Heart left ventricle (tissue), 16 donors: ENCODE data around the gene MSRB3. TPM values are rescaled to one million over a fixed set of nuclear protein-coding genes. Genes with fewer than 3 reads are reported as not detected.
A peak's percentile ranks its signal among the peaks of the same experiment; 100 is the strongest.

Source experiments
- ATAC-seq, 4 donors: fragments of 200-7000 bp; cut with Tn5 transposase; one replicate each; pipeline ENCODE4 v1.9.1; 2020 to 2022; ENCODE audit warnings: moderate library complexity in 4 of 4, mild to moderate bottlenecking in 3 of 4, moderate number of reproducible peaks in 1 of 4
- DNase-seq, 5 donors: peaks; one replicate each; pipeline ENCODE4 v3.0.0-alpha.2; 2020
- H3K27ac ChIP-seq, 12 donors: fragments of 200-600 bp; sonication (generic) in 4 of 12; one replicate each; pipeline versions ENCODE4 v1.5.0 to v1.8.0; 2016 to 2022; ENCODE audit warnings: mild to moderate bottlenecking in 2 of 12
- H3K27me3 ChIP-seq, 9 donors: fragments of 200-600 bp; sonication (generic) in 2 of 9; one replicate each; pipeline versions ENCODE4 v1.5.1 to v1.8.0; 2016 to 2022; ENCODE audit warnings: mild to moderate bottlenecking in 3 of 9
- H3K36me3 ChIP-seq, 9 donors: fragments of 200-600 bp; sonication (generic) in 2 of 9; one replicate each; pipeline versions ENCODE4 v1.5.0 to v1.8.0; 2018 to 2022; ENCODE audit warnings: mild to moderate bottlenecking in 2 of 9
- H3K4me1 ChIP-seq, 12 donors: fragments of 200-600 bp; sonication (generic) in 4 of 12; one replicate each; pipeline versions ENCODE4 v1.5.0 to v1.8.0; 2016 to 2022; ENCODE audit warnings: mild to moderate bottlenecking in 3 of 12
- H3K4me3 ChIP-seq, 12 donors: fragments of 200-600 bp; sonication (generic) in 4 of 12; one replicate each; pipeline versions ENCODE4 v1.5.0 to v1.8.0; 2017 to 2022; ENCODE audit warnings: mild to moderate bottlenecking in 9 of 12, moderate library complexity in 4 of 12
- H3K9me3 ChIP-seq, 12 donors: fragments of 200-600 bp; sonication (generic) in 4 of 12; one replicate each; pipeline versions ENCODE4 v1.5.0 to v1.8.0; 2016 to 2022; ENCODE audit warnings: mild to moderate bottlenecking in 1 of 12
- CTCF ChIP-seq, 12 donors: fragments of 200-600 bp; sonication (generic) in 4 of 12; IDR thresholded peaks; one replicate each; pipeline versions ENCODE4 v1.5.0 to v1.8.0; 2018 to 2022; ENCODE audit warnings: antibody characterized with exemption in 12 of 12, mild to moderate bottlenecking in 5 of 12
- POLR2A ChIP-seq, 2 donors: fragments of 450-650 bp; IDR thresholded peaks; one replicate each; pipeline ENCODE4 v1.6.1; 2017; ENCODE audit warnings: antibody characterized with exemption in 2 of 2, mild to moderate bottlenecking in 2 of 2, moderate library complexity in 2 of 2
- WGBS, 4 donors: extraction: QIAGEN DNeasy Blood & Tissue Kit in 2 of 4; methylation state at CpG; one replicate each; pipeline versions ENCODE4 v1.1.5 to v1.1.7; 2013 to 2018; 5-methylcytosine and 5-hydroxymethylcytosine counted together
- intact Hi-C, 10 donors: fragments of 100-400 bp; cut with DNase I; formaldehyde crosslinking; loops; one replicate each; pipeline versions ENCODE4 v1.11.1 to v1.14.2; 2022
- long read RNA-seq, 3 donors: library from polyadenylated mRNA; unstranded; transcript quantifications; one replicate each; pipeline ENCODE4 v2.0.0, GENCODE V29; 2020 to 2021
- polyA plus RNA-seq, 2 donors: library from polyadenylated mRNA; stranded (reverse); fragments of 200-250 nt; gene quantifications; one replicate each; pipeline ENCODE4 v1.2.3, GENCODE V29; 2013
- total RNA-seq, 9 donors: library from RNA; depleted of rRNA in 2 of 9; stranded (reverse); fragments of >200 nt in 2 of 9; fragmentation: NEBNext Ultra II Directional in 3 of 9; extraction: Animal tissue kit (Norgen Biotek cat#: 25700) in 3 of 9; gene quantifications; one replicate each; pipeline versions ENCODE4 v1.1.0 to v1.2.4, GENCODE V29; 2016 to 2023
- donor health status: ischemic (EF 13 %, LVEDD 7.1; RV severe dilation, severe dysfunction).
- donor health status: healthy with polysubstance abuse.
- donor health status: DM: no; HTN: yes; CAD: no.
- donor health status: DM: no; HTN: no; CAD: no.
- donor health status: ischemic (EF 25% LVEDD 6.9; RV normal size, moderate dysfunction).
- donor health status: ischemic (EF 25% LVEDD 5.7; RV mildly dilated, moderate dysfunction).
- donor health status: healthy.
- donor health status: DM: yes; HTN: yes; CAD: no.
- donor health status: ischemic (EF 35%, LVEDD 5.7; RV mildly dilated, moderate dysfunction).
- donor health status: nonischemic (EF 11% LVEDD 7.7; RV severe dilation, severe dysfunction).
- donor health status: DM: yes; HTN: yes; CAD: no.
- donor health status: PGD.
- donor health status: ischemic (EF 29% LVEDD 5.4; RV normal size, mild dysfunction).
- donor health status: nonischemic (EF 23%, LVEDD 6.1; RV moderate dilation, normal function).

Gene MSRB3
- total RNA-seq (100 to 1,000 TPM in 7 of 9 donors, 10 to 100 TPM in 2; 64.6 to 165 (median 129) TPM), polyA plus RNA-seq (10 to 100 TPM; 54.1 to 71.5 TPM)
- long read RNA-seq, donor 1, full-length matches to known transcripts, result 319 of 374 reads
- long read RNA-seq, donor 1, partial matches to known transcripts, result 16 of 374 reads
- long read RNA-seq, donor 1, other reads (novel, unspliced or antisense), result 39 of 374 reads
- long read RNA-seq, donor 2, full-length matches to known transcripts, result 1,042 of 1,137 reads
- long read RNA-seq, donor 2, partial matches to known transcripts, result 33 of 1,137 reads
- long read RNA-seq, donor 2, other reads (novel, unspliced or antisense), result 62 of 1,137 reads
- long read RNA-seq, donor 3, full-length matches to known transcripts, result 251 of 294 reads
- long read RNA-seq, donor 3, partial matches to known transcripts, result 7 of 294 reads
- long read RNA-seq, donor 3, other reads (novel, unspliced or antisense), result 36 of 294 reads

GRCh38 chr12:65278576-65279368, at the start of gene MSRB3:
MSRB3 (plus strand) TSS chr12:65278683; CDS start chr12:65308580, 29,897 bp downstream.
- TF ChIP-seq POLR2A (IDR thresholded peaks at IDR 0.05) (peak in 1 of 2 donors; percentile 40), CTCF (IDR thresholded peaks at IDR 0.05) (peak in 4 of 12 donors; percentile 8 to 36 (median 18))
- H3K9me3 ChIP-seq, result no peaks in the 10 kb centered on the region
- peaks cover 0 to 5% (median 0%) of the 10 kb centered on the region in 9 donors for H3K36me3 ChIP-seq
- peak within 1 kb of the TSS; percentile 78 to 98 (median 88) for H3K4me3 ChIP-seq
- H3K4me1 ChIP-seq, result peaks cover 0 to 42% (median 24%) of the 10 kb centered on the region in 12 donors
- H3K27me3 ChIP-seq, result peaks cover 0 to 7% (median 0%) of the 10 kb centered on the region in 9 donors
- WGBS, 4 donors, result 0 to 1% (median 1%) methylated on average over 37 to 85 of the region's 85 CpGs
- peak within 1 kb of the TSS; percentile 88 to 98 (median 95) for H3K27ac ChIP-seq
- DNase-seq, result peak; percentile 83 to 90 (median 89)
- ATAC-seq, result peak; percentile 85 to 96 (median 94)
- intact Hi-C loops, result no loop called here

- DNase-seq, result no peak
- intact Hi-C loops, result loop anchor here in 2 of 10 donors (10.0 kb wide), 1 partner anchor 55 kb away; no protein-coding TSS in a partner anchor
- no peak for TF ChIP-seq CTCF (IDR thresholded peaks at IDR 0.05)
- TF ChIP-seq POLR2A (IDR thresholded peaks at IDR 0.05), result no peak
- no peak for ATAC-seq
- no peaks in the 10 kb centered on the region for H3K27me3 ChIP-seq
- H3K9me3 ChIP-seq, result peaks cover 0 to 25% (median 11%) of the 10 kb centered on the region in 12 donors
- peaks cover 0 to 19% (median 0%) of the 10 kb centered on the region in 9 donors for H3K36me3 ChIP-seq
- 70 to 76% (median 75%) methylated on average over 1 of the region's 1 CpG for WGBS, 4 donors
- H3K4me1 ChIP-seq, result peaks cover 0 to 5% (median 0%) of the 10 kb centered on the region in 12 donors
- H3K4me3 ChIP-seq, result no peak overlapping the region
- H3K27ac ChIP-seq, result no peak overlapping the region
Measured at GRCh38 chr12:65229441-65229840, 49.0 kb upstream of the MSRB3 start.

- H3K4me1 ChIP-seq, result peaks cover 0 to 5% (median 0%) of the 10 kb centered on the region in 12 donors
- DNase-seq, result no peak
- no peak overlapping the region for H3K4me3 ChIP-seq
- H3K27me3 ChIP-seq, result no peaks in the 10 kb centered on the region
- ATAC-seq, result no peak
- H3K27ac ChIP-seq, result no peak overlapping the region
- intact Hi-C loops, result loop anchor here (2.0 to 10.0 kb wide), 6 partner anchors 62 to 438 kb away; partner anchors contain the start of genes LEMD3 (in 1 of the 10) and WIF1 (in 1 of the 10)
- peaks cover 0 to 20% (median 11%) of the 10 kb centered on the region in 12 donors for H3K9me3 ChIP-seq
- WGBS, 4 donors, result 16 to 26% (median 20%) methylated on average over 3 of the region's 3 CpGs
- TF ChIP-seq CTCF (IDR thresholded peaks at IDR 0.05) (peak; percentile 33 to 71 (median 55)), POLR2A (IDR thresholded peaks at IDR 0.05) (no peak)
- H3K36me3 ChIP-seq, result peaks cover 0 to 19% (median 0%) of the 10 kb centered on the region in 9 donors
Measured at GRCh38 chr12:65232476-65233077, 45.9 kb upstream of the MSRB3 start.
